Epithelial cell of alveolus of lung (primary cell): ENCODE results near the gene PPIL1. TPM values are rescaled to one million over a fixed set of nuclear protein-coding genes. Genes with fewer than 3 reads are reported as not detected.

Experiments
- total RNA-seq: library from RNA; depleted of rRNA; stranded (reverse); fragments of >200 nt; gene quantifications from 2 replicates; pipeline ENCODE4 v1.2.1, GENCODE V29; 2015

Gene PPIL1
- total RNA-seq: 17.8 and 32.3 TPM in 2 replicates

DNA sequence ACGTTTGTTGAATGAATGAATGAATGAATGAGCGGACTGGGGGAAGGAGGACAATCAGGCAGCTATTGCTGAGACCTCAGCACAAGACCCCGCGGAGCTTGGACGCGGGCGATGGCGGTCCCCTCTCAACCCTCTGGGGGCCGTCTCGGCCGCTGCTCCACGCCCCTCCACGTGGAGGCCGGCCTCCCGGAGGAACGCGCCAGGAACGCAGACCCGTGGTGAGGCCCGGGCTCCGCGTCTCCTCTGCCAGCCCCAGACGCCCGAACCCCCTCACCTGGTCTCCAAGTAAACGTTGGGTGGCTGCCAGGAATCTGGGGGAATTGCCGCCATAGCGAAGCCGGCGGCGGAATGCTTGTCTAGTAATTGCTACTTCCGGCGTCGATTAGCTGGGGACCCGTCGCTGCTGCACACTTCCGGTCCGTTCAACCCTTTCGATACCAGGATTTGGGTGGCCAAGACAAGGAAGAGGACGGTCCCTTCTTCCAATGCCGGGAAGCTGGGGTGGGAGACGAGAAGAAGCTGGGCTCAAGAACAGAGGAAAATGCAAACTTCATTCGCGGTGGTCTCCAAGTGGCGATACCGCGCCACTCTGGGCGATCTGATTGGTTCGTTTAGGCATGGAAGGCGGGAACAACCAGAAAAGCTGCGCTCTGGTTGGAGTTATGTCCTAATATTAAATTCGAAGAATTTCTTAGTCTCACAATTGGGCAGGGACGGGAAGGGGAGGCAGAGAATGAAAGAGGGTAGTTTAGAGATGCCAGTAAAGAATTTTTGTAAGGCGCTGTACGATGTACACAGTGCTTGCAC is at the start of gene PPIL1:
Gene PPIL1 (minus strand): TSS at position 361 of the 807 bp plus-strand sequence. CDS start 31 bp downstream, at position 330.

DNA sequence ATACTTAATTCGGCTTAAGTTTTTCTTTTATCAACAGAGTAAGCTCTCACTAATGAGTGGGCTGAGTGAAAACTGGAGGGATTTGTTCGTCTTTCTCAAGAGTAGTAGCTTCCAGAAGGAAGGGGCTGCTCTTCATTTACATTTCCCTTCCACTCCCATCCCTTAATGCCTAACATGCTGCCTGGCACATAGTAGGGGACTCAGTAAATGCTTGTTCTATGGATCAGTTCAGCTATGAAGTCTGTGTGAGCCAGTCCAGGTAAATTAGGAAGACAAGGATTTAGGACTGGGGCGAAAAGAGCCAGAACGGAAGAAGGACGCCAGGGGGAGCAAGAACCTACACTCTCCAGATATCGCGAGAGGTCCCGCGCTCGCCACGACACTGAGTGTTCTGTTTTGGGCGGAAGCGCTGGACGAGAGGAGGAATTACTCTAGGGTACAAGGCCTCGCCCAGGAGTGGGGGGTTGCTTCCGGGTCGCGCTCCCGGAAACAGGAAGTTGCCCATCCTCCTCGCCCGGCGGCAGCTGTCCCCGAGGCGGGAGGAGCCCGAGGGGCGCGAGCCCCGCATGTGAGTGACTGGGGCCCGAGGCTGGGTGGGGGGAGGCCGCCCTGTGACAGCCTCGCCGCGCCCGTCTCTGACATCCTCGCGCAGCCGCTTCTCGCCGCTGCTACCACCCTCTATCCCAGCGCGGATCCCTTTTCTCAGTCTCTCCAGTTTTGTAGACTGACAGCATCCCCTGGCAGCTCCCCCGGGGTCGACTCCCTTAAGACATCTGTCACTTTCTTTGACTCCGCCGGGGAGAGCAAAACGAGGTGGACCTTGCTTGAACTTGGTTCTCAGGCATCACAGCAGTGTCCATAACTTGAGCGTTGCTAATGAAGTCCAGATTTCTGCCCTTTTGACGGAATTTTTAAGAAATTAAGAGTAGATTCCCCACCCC is 11.1 kb upstream of the PPIL1 start, which contains the start of gene C6orf89:
Gene C6orf89 (plus strand): TSS at position 492 of the 941 bp plus-strand sequence. CDS start 13,493 bp downstream, outside the sequence.

DNA sequence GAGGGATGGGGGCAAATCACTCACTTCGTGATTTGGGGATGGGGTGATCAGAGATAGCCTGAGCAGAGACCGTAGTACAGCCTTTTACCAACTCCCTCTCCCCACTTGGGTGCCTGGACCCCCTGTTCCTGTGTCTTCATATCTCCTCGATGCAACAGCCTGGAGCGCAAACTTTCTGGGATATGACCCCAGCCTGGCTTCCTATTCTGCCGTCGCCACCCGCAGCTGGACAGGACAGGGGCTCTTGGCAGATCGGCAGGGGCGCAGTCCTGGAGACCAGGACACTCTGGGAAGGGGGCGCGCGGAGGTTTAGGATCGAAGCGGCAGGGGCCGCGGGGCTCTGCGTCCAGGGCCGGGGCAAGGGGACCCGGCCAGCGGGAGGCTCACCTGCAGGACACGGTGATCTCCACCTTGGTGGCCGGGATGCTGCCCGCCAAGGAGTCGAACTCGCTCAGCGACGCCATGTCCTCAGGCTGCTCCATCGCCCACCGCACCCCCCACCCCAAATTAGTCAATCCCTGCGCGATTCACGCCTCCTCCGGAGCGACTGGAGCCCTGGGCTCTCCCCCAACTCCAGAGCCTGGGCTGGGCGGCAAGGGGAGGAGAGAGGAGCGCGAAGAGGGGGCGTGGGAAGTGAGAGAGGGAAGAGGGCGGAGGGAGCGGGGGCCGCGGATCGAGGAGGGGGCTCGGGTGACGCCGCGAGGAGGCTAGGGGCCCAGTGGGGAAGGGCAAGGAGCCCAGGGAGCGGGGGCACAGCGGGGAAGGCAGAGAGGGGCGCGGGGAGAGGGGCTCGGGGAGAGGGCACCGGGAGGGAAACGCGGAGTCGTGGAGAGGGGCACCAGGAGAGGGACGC is 35.5 kb downstream of the PPIL1 start, which contains the start of gene CPNE5:
Gene CPNE5 (minus strand): TSS at position 549 of the 853 bp plus-strand sequence. CDS start 67 bp downstream, at position 482.

Other genes with a start within 250 kb of the PPIL1 start
- gene CDKN1A, start 196.1 kb downstream of the PPIL1 start, total RNA-seq: 342 and 559 TPM in 2 replicates
- 0.13 and 0.40 TPM in 2 replicates for gene RAB44, start 177.0 kb downstream of the PPIL1 start, total RNA-seq
- 0.26 TPM in 1 of 2 replicates, not detected in the other for gene CPNE5, start 35.4 kb downstream of the PPIL1 start, total RNA-seq
- 52.1 and 57.2 TPM in 2 replicates for gene C6orf89, start 11.1 kb upstream of the PPIL1 start, total RNA-seq
- gene PI16, start 79.9 kb upstream of the PPIL1 start, total RNA-seq: under 0.01 TPM in 1 of 2 replicates, not detected in the other
- gene MTCH1, start 111.4 kb upstream of the PPIL1 start, total RNA-seq: 189 and 265 TPM in 2 replicates
- not detected in 2 replicates for gene FGD2, start 130.9 kb upstream of the PPIL1 start, total RNA-seq